ENCODE data around the gene FBXO15.

The FBXO15 gene

GRCh38 chr18:74153377-74153776, 5.7 kb upstream of the FBXO15 start:
- ChIA-PET CTCF (interaction anchor here (0.6 to 1.5 kb wide), 9 partner anchors 11 to 704 kb away, joined by 3 to 5 read pairs (median 3); no protein-coding TSS in a partner anchor), POLR2A (no interaction called here)
- peaks cover 3% of the 10 kb centered on the region; the same call in 1 of the 2 replicates for H3K4me1 ChIP-seq (ENCODE audit: control insufficient read depth, insufficient read depth, low read length)
- no peaks in the 10 kb centered on the region for H3K9me3 ChIP-seq (ENCODE audit: control insufficient read depth, insufficient read depth, low read depth, low read length)
- no peak overlapping the region for H3K4me3 ChIP-seq (ENCODE audit: low read depth, low read length)
- H3K27ac ChIP-seq (ENCODE audit: extremely low read depth, low read depth, low read length): no peak overlapping the region
- TF ChIP-seq ZNF791 (tag by site-specific recombination; IDR thresholded peaks at IDR 0.05): no peak
- TF ChIP-seq EGR2 (tag by site-specific recombination; IDR thresholded peaks at IDR 0.05; ENCODE audit: low read depth): no peak
- TF ChIP-seq ATF2 (tag by site-specific recombination; IDR thresholded peaks at IDR 0.05; ENCODE audit: low read depth): no peak
- no peak for TF ChIP-seq ZSCAN16 (tag by site-specific recombination; IDR thresholded peaks at IDR 0.05)
- no peak for TF ChIP-seq PATZ1 (tag by site-specific recombination; IDR thresholded peaks at IDR 0.05)
- TF ChIP-seq ZNF132 (tag by site-specific recombination; IDR thresholded peaks at IDR 0.05; ENCODE audit: borderline replicate concordance): no peak
- TF ChIP-seq BCL6B (tag by site-specific recombination; IDR thresholded peaks at IDR 0.05): no peak
- TF ChIP-seq PRDM4 (tag by site-specific recombination; IDR thresholded peaks at IDR 0.05): no peak
- no peak for TF ChIP-seq ZNF501 (tag by site-specific recombination; IDR thresholded peaks at IDR 0.05)
- peaks cover 24 to 59% of the 10 kb centered on the region in 2 experiments for H3K36me3 ChIP-seq (ENCODE audit: control insufficient read depth in 2 of 2, insufficient read depth in 1 of 2, low read length in 2 of 2)

GRCh38 chr18:74152857-74153256, 5.2 kb upstream of the FBXO15 start:
- ChIA-PET CTCF (interaction anchor here (0.7 to 1.5 kb wide), 7 partner anchors 10 to 178 kb away, joined by 3 to 4 read pairs (median 3); no protein-coding TSS in a partner anchor), POLR2A (no interaction called here)
- TF ChIP-seq ZNF76 (tag by site-specific recombination; IDR thresholded peaks at IDR 0.05; ENCODE audit: borderline replicate concordance, low read depth) (no peak), ZBTB11 (tag by site-specific recombination; conservative IDR thresholded peaks at IDR 0.05; ENCODE audit: low read depth) (no peak), ZNF366 (tag by site-specific recombination; conservative IDR thresholded peaks at IDR 0.05) (no peak), ZSCAN5A (tag by site-specific recombination; IDR thresholded peaks at IDR 0.05) (no peak), PBX3 (CRISPR knock-in tag; IDR thresholded peaks at IDR 0.05) (no peak), ZNF571 (tag by site-specific recombination; IDR thresholded peaks at IDR 0.05) (no peak), ZNF404 (tag by site-specific recombination; IDR thresholded peaks at IDR 0.05) (no peak), ZNF426 (tag by site-specific recombination; IDR thresholded peaks at IDR 0.05) (no peak), ZNF664 (tag by site-specific recombination; IDR thresholded peaks at IDR 0.05) (no peak)
- Histone ChIP-seq H3K4me1 (ENCODE audit: control insufficient read depth, insufficient read depth, low read length) (peaks cover 3% of the 10 kb centered on the region; the same call in 1 of the 2 replicates), H3K36me3 (ENCODE audit: control insufficient read depth in 2 of 2, insufficient read depth in 1 of 2, low read length in 2 of 2) (peaks cover 19 to 54% of the 10 kb centered on the region in 2 experiments), H3K4me3 (ENCODE audit: low read depth, low read length) (no peak overlapping the region), H3K9me3 (ENCODE audit: control insufficient read depth, insufficient read depth, low read depth, low read length) (no peaks in the 10 kb centered on the region), H3K27ac (ENCODE audit: extremely low read depth, low read depth, low read length) (no peak overlapping the region)

All from HEK293 (cell line).